ENCODE data around the gene ZNF292.

The ZNF292 gene

GRCh38 chr6:87203448-87204023, 48.2 kb downstream of the ZNF292 start:
- TF ChIP-seq, protein P1, sequence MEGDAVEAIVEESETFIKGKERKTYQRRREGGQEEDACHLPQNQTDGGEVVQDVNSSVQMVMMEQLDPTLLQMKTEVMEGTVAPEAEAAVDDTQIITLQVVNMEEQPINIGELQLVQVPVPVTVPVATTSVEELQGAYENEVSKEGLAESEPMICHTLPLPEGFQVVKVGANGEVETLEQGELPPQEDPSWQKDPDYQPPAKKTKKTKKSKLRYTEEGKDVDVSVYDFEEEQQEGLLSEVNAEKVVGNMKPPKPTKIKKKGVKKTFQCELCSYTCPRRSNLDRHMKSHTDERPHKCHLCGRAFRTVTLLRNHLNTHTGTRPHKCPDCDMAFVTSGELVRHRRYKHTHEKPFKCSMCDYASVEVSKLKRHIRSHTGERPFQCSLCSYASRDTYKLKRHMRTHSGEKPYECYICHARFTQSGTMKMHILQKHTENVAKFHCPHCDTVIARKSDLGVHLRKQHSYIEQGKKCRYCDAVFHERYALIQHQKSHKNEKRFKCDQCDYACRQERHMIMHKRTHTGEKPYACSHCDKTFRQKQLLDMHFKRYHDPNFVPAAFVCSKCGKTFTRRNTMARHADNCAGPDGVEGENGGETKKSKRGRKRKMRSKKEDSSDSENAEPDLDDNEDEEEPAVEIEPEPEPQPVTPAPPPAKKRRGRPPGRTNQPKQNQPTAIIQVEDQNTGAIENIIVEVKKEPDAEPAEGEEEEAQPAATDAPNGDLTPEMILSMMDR (IDR thresholded peaks at IDR 0.05; ENCODE audit: borderline replicate concordance, control extremely low read depth, extremely low read depth, insufficient read depth, missing control alignments) = no peak

DNA sequence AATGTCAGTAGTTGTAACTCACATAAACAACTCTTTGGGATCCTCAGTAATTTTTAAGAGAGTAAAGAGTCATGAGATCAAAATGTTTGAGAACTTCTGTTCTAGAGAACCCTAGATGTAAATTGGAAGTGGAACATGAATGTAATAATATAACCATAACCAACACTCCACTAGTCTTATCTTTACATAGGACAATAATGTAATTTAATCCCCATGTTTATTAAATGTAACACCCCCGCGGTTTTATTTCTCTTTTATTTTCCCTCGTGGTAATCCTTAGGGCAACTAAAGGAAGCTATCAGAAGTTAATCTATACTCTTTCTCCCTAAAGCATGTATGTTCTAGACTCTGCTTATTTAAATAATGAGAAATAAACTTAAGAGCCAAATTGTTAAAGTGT, 54.4 kb downstream of the ZNF292 start:
- TF ChIP-seq, protein P1 (IDR thresholded peaks at IDR 0.05; ENCODE audit: borderline replicate concordance, control extremely low read depth, extremely low read depth, insufficient read depth, missing control alignments) = no peak
- in situ Hi-C loops (cut with MboI; ENCODE audit: low sequenced_read_pairs, unreplicated experiment) = no loop called here
- no peak for DNase-seq (ENCODE audit: low spot score)

More at GRCh38 chr6:87203448-87204023, 48.2 kb downstream of the ZNF292 start:
- DNase-seq (ENCODE audit: low spot score) = no peak
- in situ Hi-C loops (cut with MboI; ENCODE audit: low sequenced_read_pairs, unreplicated experiment) = no loop called here

DNA sequence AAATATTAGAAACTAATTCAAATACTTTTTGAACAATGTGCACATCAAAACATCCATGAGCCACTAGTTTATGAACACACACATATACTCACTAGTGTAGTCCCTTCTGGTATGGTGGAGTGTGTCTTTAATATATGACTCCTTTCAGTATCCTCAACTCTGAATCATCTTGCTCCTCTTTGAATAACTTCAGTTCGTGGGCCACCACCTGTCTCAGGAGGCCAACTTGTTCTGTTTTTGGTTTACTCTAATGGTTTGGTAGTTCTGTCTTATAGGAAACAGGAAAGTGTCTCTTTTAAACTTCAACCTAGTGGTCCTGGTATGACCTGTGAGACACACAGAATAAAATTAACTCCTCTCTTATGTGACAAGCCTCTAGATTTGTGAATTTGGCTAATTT, 55.6 kb downstream of the ZNF292 start:
- in situ Hi-C loops (cut with MboI; ENCODE audit: low sequenced_read_pairs, unreplicated experiment) = no loop called here
- TF ChIP-seq, protein P1 (IDR thresholded peaks at IDR 0.05; ENCODE audit: borderline replicate concordance, control extremely low read depth, extremely low read depth, insufficient read depth, missing control alignments) = no peak
- DNase-seq (ENCODE audit: low spot score) = peak; percentile 44

DNA sequence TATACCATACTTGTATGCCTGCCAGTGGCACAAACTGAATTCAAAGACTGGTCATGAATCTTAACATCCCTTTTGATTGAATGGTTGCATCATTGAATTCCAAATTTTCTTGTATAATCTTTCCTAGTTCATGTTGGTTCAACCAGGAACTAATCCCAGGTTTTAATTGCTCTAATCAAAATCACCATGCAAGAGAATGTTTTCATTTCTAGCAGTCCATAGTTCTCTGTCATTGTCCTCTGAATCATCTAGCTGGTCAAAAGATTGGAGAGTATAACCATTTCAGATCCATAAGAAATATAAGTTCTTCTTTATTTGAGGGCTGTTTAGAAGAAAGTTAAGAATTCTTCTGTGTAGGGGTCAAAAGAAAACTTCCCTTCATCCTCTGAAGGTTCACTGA, 57.2 kb downstream of the ZNF292 start:
- DNase-seq (ENCODE audit: low spot score) = no peak
- in situ Hi-C loops (cut with MboI; ENCODE audit: low sequenced_read_pairs, unreplicated experiment) = no loop called here
- TF ChIP-seq, protein P1 (IDR thresholded peaks at IDR 0.05; ENCODE audit: borderline replicate concordance, control extremely low read depth, extremely low read depth, insufficient read depth, missing control alignments) = no peak

DNA sequence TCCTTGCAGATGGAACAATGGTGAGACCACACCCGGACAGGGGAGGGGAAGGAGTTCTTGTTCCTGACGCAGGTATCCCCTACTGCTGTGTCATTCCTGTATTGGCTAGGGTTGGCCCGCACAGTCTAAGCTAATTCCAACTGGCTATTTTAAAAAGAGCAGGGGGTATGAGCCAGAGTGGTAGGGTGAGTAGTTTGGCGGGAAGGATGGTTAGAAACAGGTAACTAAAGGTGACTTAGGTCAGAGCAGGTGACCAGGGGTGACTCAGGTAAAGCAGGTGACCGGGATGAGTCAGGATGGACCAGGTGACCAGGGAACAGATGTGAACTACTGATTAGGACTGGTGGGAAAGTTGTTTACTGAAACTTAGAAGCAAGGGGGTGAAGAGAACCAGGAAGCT, 58.0 kb downstream of the ZNF292 start:
- TF ChIP-seq, protein P1 (IDR thresholded peaks at IDR 0.05; ENCODE audit: borderline replicate concordance, control extremely low read depth, extremely low read depth, insufficient read depth, missing control alignments) = no peak
- DNase-seq (ENCODE audit: low spot score) = no peak
- in situ Hi-C loops (cut with MboI; ENCODE audit: low sequenced_read_pairs, unreplicated experiment) = no loop called here

DNA sequence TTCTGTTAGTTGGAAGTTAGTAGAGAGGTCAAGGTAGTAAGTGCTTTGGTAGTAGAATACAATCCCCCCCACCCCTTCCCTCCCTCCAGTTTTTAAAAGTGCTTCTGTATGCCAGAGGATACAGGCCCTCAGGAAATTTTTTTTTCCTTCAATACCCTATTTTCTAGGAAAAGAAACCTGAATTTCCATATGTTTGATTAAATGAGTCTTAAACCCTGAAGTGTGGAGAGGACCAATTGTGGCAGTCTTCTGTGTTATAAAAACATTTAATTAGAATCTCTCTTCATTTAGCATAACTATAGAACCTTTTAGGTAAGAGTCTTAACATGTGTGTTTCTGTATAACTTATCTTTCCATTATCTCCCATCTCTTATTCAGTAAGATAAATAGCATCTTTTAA, 59.5 kb downstream of the ZNF292 start:
- DNase-seq (ENCODE audit: low spot score) = no peak
- TF ChIP-seq, protein P1 (IDR thresholded peaks at IDR 0.05; ENCODE audit: borderline replicate concordance, control extremely low read depth, extremely low read depth, insufficient read depth, missing control alignments) = no peak
- in situ Hi-C loops (cut with MboI; ENCODE audit: low sequenced_read_pairs, unreplicated experiment) = no loop called here

All from GM13976 (cell line).